OCI-LY3 (cell line): ENCODE results near the gene FAM98B.

Experiments
- H2AFZ ChIP-seq: fragments of 200-600, 300-600 bp; shearing (Covaris generic); 2 replicates; pipeline ENCODE4 v1.6.0; 2014; ENCODE audit warnings: antibody characterized with exemption, low read depth, low read length
- H3K27ac ChIP-seq: fragments of 200-600, 300-600 bp; sonication (generic); 2 replicates; pipeline ENCODE4 v1.5.1; 2014; ENCODE audit warnings: mild to moderate bottlenecking, low read length, moderate library complexity, mixed read lengths
- H3K27me3 ChIP-seq: fragments of 200-600, 300-600 bp; sonication (generic); 2 replicates; pipeline ENCODE4 v1.6.1; 2014; ENCODE audit warnings: low read depth, low read length, mixed read lengths
- H3K36me3 ChIP-seq: fragments of 200-600, 300-600 bp; sonication (generic); replicated peaks from 2 replicates; pipeline ENCODE3; 2014; ENCODE audit warnings: low read depth, low read length, mixed read lengths
- H3K4me1 ChIP-seq: fragments of 300-600, 200-600 bp; sonication (generic); 2 replicates; pipeline ENCODE4 v1.6.1; 2014; ENCODE audit warnings: low read length, mixed read lengths
- H3K4me2 ChIP-seq: fragments of 200-600, 300-600 bp; sonication (generic); 2 replicates; pipeline ENCODE4 v1.6.1; 2014; ENCODE audit warnings: low read length, mixed read lengths
- H3K4me3 ChIP-seq: fragments of 300-600, 200-600 bp; sonication (generic); 2 replicates; pipeline ENCODE4 v1.5.1; 2014; ENCODE audit warnings: antibody characterized with exemption, mild to moderate bottlenecking, low read length, moderate library complexity
- H3K79me2 ChIP-seq: fragments of 300-600, 200-600 bp; shearing (Covaris generic); 2 replicates; pipeline ENCODE4 v1.6.1; 2014; ENCODE audit warnings: mild to moderate bottlenecking, low read length, mixed read lengths
- H3K9ac ChIP-seq: fragments of 300-600, 200-600 bp; shearing (Covaris generic); 2 replicates; pipeline ENCODE4 v1.6.0; 2014; ENCODE audit warnings: mild to moderate bottlenecking, low read length, moderate library complexity
- H3K9me3 ChIP-seq: fragments of 200-600, 300-600 bp; shearing (Covaris generic); 2 replicates; pipeline ENCODE4 v1.6.1; 2014; ENCODE audit warnings: low read length, mixed read lengths; ENCODE audit not compliant: insufficient read depth
- H4K20me1 ChIP-seq: fragments of 200-600, 300-600 bp; sonication (generic); 2 replicates; pipeline ENCODE4 v1.6.1; 2016; ENCODE audit warnings: low read length, mixed read lengths; ENCODE audit not compliant: insufficient read depth
- CTCF ChIP-seq: fragments of 200-600, 300-600 bp; sonication (generic); IDR thresholded peaks from 2 replicates; pipeline ENCODE4 v1.5.1; 2014; ENCODE audit warnings: antibody characterized with exemption, low read length, low read depth
- EZH2phosphoT487 ChIP-seq: fragments of 200-600 bp; shearing (Covaris generic); IDR thresholded peaks from 2 replicates; pipeline ENCODE4 v1.6.1; 2018; ENCODE audit warnings: antibody characterized with exemption, mixed run types, low read depth

FAM98B gene

GRCh38 chr15:38438031-38438986, 15.6 kb upstream of the FAM98B start:
- Histone ChIP-seq H3K9me3 (peaks cover 9% of the 10 kb centered on the region; the same call in 1 of the 2 replicates), H3K4me2 (no peak overlapping the region), H4K20me1 (no peaks in the 10 kb centered on the region), H3K4me3 (no peak overlapping the region), H3K4me1 (peaks cover 12% of the 10 kb centered on the region), H3K27me3 (peaks cover 5% of the 10 kb centered on the region; the same call in 1 of the 2 replicates), H2AFZ (no peak overlapping the region), H3K9ac (no peak overlapping the region), H3K27ac (no peak overlapping the region), H3K36me3 (no peaks in the 10 kb centered on the region), H3K79me2 (no peaks in the 10 kb centered on the region)
- no peak for TF ChIP-seq CTCF
- TF ChIP-seq EZH2phosphoT487, result no peak

GRCh38 chr15:38440353-38441129, 13.4 kb upstream of the FAM98B start:
- H3K27ac ChIP-seq, result no peak overlapping the region
- peak; percentile 93 for TF ChIP-seq CTCF
- TF ChIP-seq EZH2phosphoT487, result no peak
- H3K4me3 ChIP-seq, result peak overlapping the region; percentile 41
- H3K27me3 ChIP-seq, result peaks cover 5% of the 10 kb centered on the region; the same call in 1 of the 2 replicates
- H2AFZ ChIP-seq, result peak overlapping the region; percentile 68
- H3K36me3 ChIP-seq, result no peaks in the 10 kb centered on the region
- H3K9ac ChIP-seq, result no peak overlapping the region
- H4K20me1 ChIP-seq, result no peaks in the 10 kb centered on the region
- peaks cover 12% of the 10 kb centered on the region for H3K4me1 ChIP-seq
- peak overlapping the region; percentile 53 for H3K4me2 ChIP-seq
- peaks cover 9% of the 10 kb centered on the region; the same call in 1 of the 2 replicates for H3K9me3 ChIP-seq
- H3K79me2 ChIP-seq, result no peaks in the 10 kb centered on the region

- Histone ChIP-seq H3K4me1 (peaks cover 12% of the 10 kb centered on the region), H3K9me3 (peaks cover 9% of the 10 kb centered on the region; the same call in 1 of the 2 replicates), H3K4me3 (no peak overlapping the region), H3K27ac (no peak overlapping the region), H3K36me3 (no peaks in the 10 kb centered on the region), H3K79me2 (no peaks in the 10 kb centered on the region), H3K27me3 (peaks cover 5% of the 10 kb centered on the region; the same call in 1 of the 2 replicates), H3K4me2 (peak overlapping the region; percentile 53), H4K20me1 (no peaks in the 10 kb centered on the region), H2AFZ (peak overlapping the region; percentile 68), H3K9ac (no peak overlapping the region)
- TF ChIP-seq CTCF (no peak), EZH2phosphoT487 (no peak)
Observed at GRCh38 chr15:38441130-38441519, 12.8 kb upstream of the FAM98B start.

GRCh38 chr15:38454696-38455090, 766 bp downstream of the FAM98B start:
- TF ChIP-seq CTCF (no peak), EZH2phosphoT487 (no peak)
- Histone ChIP-seq H2AFZ (peak overlapping the region; percentile 68; the same call in 1 of the 2 replicates), H3K27me3 (no peaks in the 10 kb centered on the region), H3K36me3 (peaks cover 23% of the 10 kb centered on the region), H3K79me2 (peaks cover 58% of the 10 kb centered on the region), H3K4me2 (peak overlapping the region; percentile 93), H4K20me1 (peaks cover 29% of the 10 kb centered on the region), H3K9me3 (no peaks in the 10 kb centered on the region), H3K4me3 (peak overlapping the region; percentile 93), H3K9ac (peak overlapping the region; percentile 96), H3K4me1 (peaks cover 38% of the 10 kb centered on the region), H3K27ac (peak overlapping the region; percentile 69)
